GM12892 (cell line): ENCODE measurements around the gene RRAD.

Experiments
- POLR2A ChIP-seq: IDR thresholded peaks from 2 replicates; pipeline ENCODE4 v1.6.1; 2011; ENCODE audit warnings: low read depth, low read length, control low read depth
- POLR2AphosphoS5 ChIP-seq: IDR thresholded peaks from 2 replicates; pipeline ENCODE4 v1.6.1; 2011; ENCODE audit warnings: low read depth, low read length, control low read depth
- TAF1 ChIP-seq: IDR thresholded peaks from 2 replicates; pipeline ENCODE4 v1.6.1; 2011; ENCODE audit warnings: low read depth, mild to moderate bottlenecking, control low read depth, low read length, borderline replicate concordance

GRCh38 chr16:66881964-66882508 is 43.3 kb downstream of the RRAD start:
- TF ChIP-seq POLR2A: no peak
- TF ChIP-seq POLR2AphosphoS5: no peak
- TF ChIP-seq TAF1: no peak
